H1 (cell line): ENCODE data around the gene CALM1. TPM values are rescaled to one million over a fixed set of nuclear protein-coding genes. Genes with fewer than 3 reads are reported as not detected.
A peak's percentile ranks its signal among the peaks of the same experiment; 100 is the strongest.

Source experiments
- CTCF ChIA-PET: fragments of 300-600 bp; sonication (Branson Sonifier 250); formaldehyde crosslinking; loops from one replicate; lab custom pipeline; 2021; ENCODE audit not compliant: partially characterized antibody; lab: Charles Lee
- POLR2A ChIA-PET: fragments of 300-600 bp; sonication (Branson Sonifier 250); formaldehyde crosslinking; loops from one replicate; lab custom pipeline; 2021; ENCODE audit warnings: inconsistent platforms; ENCODE audit not compliant: partially characterized antibody; lab: Charles Lee
- DNase-seq, 2 experiments: peaks; one replicate each; pipeline versions ENCODE4 v3.0.0 to v3.0.0-alpha.2; 2010 to 2022; ENCODE audit warnings: low spot score in 2 of 2, low read depth in 1 of 2, mixed read lengths in 1 of 2
- FAIRE-seq: peaks from 2 replicates; lab custom pipeline; 2011; peaks lifted over from hg19 to GRCh38; lab: Jason Lieb, UNC
- H2AFZ ChIP-seq: 2 replicates; pipeline ENCODE4 v1.8.1; 2012; ENCODE audit warnings: low read length, inconsistent platforms
- H2AK5ac ChIP-seq: 2 replicates; pipeline ENCODE4 v1.6.1; 2013; ENCODE audit warnings: low read depth, low read length
- H2BK120ac ChIP-seq: replicated peaks from 2 replicates; pipeline ENCODE3; 2013; ENCODE audit warnings: low read depth, low read length, inconsistent platforms
- H2BK12ac ChIP-seq: 2 replicates; pipeline ENCODE4 v1.6.1; 2013; ENCODE audit warnings: low read depth, low read length
- H2BK15ac ChIP-seq: 2 replicates; pipeline ENCODE4 v1.6.1; 2013; ENCODE audit warnings: low read length
- H2BK20ac ChIP-seq: 2 replicates; pipeline ENCODE4 v1.6.1; 2013; ENCODE audit warnings: low read length
- H2BK5ac ChIP-seq: 2 replicates; pipeline ENCODE4 v1.6.1; 2013; ENCODE audit warnings: low read depth, low read length
- H3K14ac ChIP-seq: 2 replicates; pipeline ENCODE4 v1.6.1; 2013; ENCODE audit warnings: inconsistent platforms; ENCODE audit not compliant: insufficient read length
- H3K18ac ChIP-seq: 2 replicates; pipeline ENCODE4 v1.6.1; 2013; ENCODE audit warnings: low read length; ENCODE audit errors: extremely low read depth
- H3K23ac ChIP-seq: 2 replicates; pipeline ENCODE4 v1.6.1; 2013; ENCODE audit warnings: inconsistent platforms; ENCODE audit not compliant: insufficient read length
- H3K23me2 ChIP-seq: 2 replicates; pipeline ENCODE4 v1.6.1; 2013; ENCODE audit warnings: low read depth, low read length
- H3K27ac ChIP-seq: 2 replicates; pipeline ENCODE4 v1.6.1; 2011; ENCODE audit warnings: low read depth, low read length, inconsistent platforms
- H3K27me3 ChIP-seq, 4 experiments: replicated peaks in 1 of 4; 1 replicate in 1 of 4; 2 replicates in 3 of 4; pipeline versions ENCODE4 v1.6.1 to v1.8.1; 2011 to 2013; ENCODE audit warnings: low read length in 3 of 4, mild to moderate bottlenecking in 3 of 4, inconsistent platforms in 2 of 4, mixed read lengths in 2 of 4, moderate library complexity in 1 of 4; ENCODE audit not compliant: control insufficient read depth in 3 of 4, insufficient read depth in 3 of 4; ENCODE audit errors: extremely low read depth in 1 of 4
- H3K36me3 ChIP-seq, 4 experiments: 2 replicates each; pipeline versions ENCODE4 v1.6.1 to v1.8.1; 2011 to 2013; ENCODE audit warnings: mild to moderate bottlenecking in 4 of 4, low read length in 3 of 4, moderate library complexity in 2 of 4, control low read depth in 1 of 4, inconsistent platforms in 1 of 4; ENCODE audit not compliant: insufficient read depth in 4 of 4, control insufficient read depth in 2 of 4
- H3K4ac ChIP-seq: replicated peaks from 2 replicates; pipeline ENCODE3; 2013; ENCODE audit warnings: low read length, low read depth, mixed read lengths, inconsistent platforms; ENCODE audit not compliant: insufficient read length
- H3K4me1 ChIP-seq, 4 experiments: replicated peaks in 1 of 4; 1 replicate in 1 of 4; 2 replicates in 3 of 4; pipeline versions ENCODE4 v1.6.1 to v1.8.1; 2011 to 2013; ENCODE audit warnings: low read length in 3 of 4, inconsistent platforms in 2 of 4, mixed read lengths in 1 of 4; ENCODE audit not compliant: insufficient read depth in 4 of 4, control insufficient read depth in 3 of 4
- H3K4me2 ChIP-seq, 2 experiments: 2 replicates each; pipeline versions ENCODE4 v1.6.1 to v1.8.1; 2011 to 2013; ENCODE audit warnings: low read depth in 2 of 2, low read length in 2 of 2, control low read depth in 1 of 2, inconsistent platforms in 1 of 2, mild to moderate bottlenecking in 1 of 2; ENCODE audit not compliant: insufficient read depth in 1 of 2
- H3K4me3 ChIP-seq, 4 experiments: fragments of 200-600, 300-600 bp in 1 of 4; sonication (generic), shearing (Covaris generic), sonication (Bioruptor Twin) in 1 of 4; 2 replicates each; pipeline versions ENCODE4 v1.5.1 to v1.8.1; 2011 to 2016; ENCODE audit warnings: low read length in 4 of 4, low read depth in 3 of 4, control low read depth in 2 of 4, inconsistent platforms in 2 of 4, mild to moderate bottlenecking in 2 of 4, mixed read lengths in 1 of 4, moderate library complexity in 1 of 4; ENCODE audit not compliant: insufficient read depth in 2 of 4; ENCODE audit errors: extremely low read depth in 1 of 4
- H3K56ac ChIP-seq: replicated peaks from 2 replicates; pipeline ENCODE3; 2013; ENCODE audit warnings: low read depth, mild to moderate bottlenecking, mixed read lengths, low read length, inconsistent platforms; ENCODE audit not compliant: insufficient read length
- H3K79me1 ChIP-seq: 2 replicates; pipeline ENCODE4 v1.6.1; 2013; ENCODE audit warnings: low read depth, low read length, control low read depth
- H3K79me2 ChIP-seq, 2 experiments: 2 replicates each; pipeline versions ENCODE4 v1.6.1 to v1.8.1; 2012 to 2013; ENCODE audit warnings: low read length in 2 of 2, mild to moderate bottlenecking in 2 of 2, inconsistent platforms in 1 of 2; ENCODE audit not compliant: insufficient read depth in 2 of 2, control insufficient read depth in 1 of 2
- H3K9ac ChIP-seq, 4 experiments: replicated peaks in 1 of 4; 1 replicate in 1 of 4; 2 replicates in 3 of 4; pipeline versions ENCODE4 v1.6.1 to v1.8.1; 2011 to 2013; ENCODE audit warnings: low read depth in 3 of 4, low read length in 3 of 4, control low read depth in 2 of 4, mild to moderate bottlenecking in 2 of 4, moderate library complexity in 2 of 4, inconsistent platforms in 1 of 4; ENCODE audit errors: extremely low read depth in 1 of 4
- H3K9me3 ChIP-seq, 2 experiments: 2 replicates each; pipeline versions ENCODE4 v1.6.1 to v1.8.1; 2012 to 2013; ENCODE audit warnings: mild to moderate bottlenecking in 2 of 2, moderate library complexity in 2 of 2, control low read depth in 1 of 2, inconsistent platforms in 1 of 2, low read depth in 1 of 2, low read length in 1 of 2, mixed read lengths in 1 of 2; ENCODE audit not compliant: insufficient read depth in 2 of 2
- H4K20me1 ChIP-seq, 2 experiments: replicated peaks in 1 of 2; 2 replicates each; pipeline versions ENCODE3 to v1.8.1; 2011 to 2013; ENCODE audit warnings: inconsistent platforms in 2 of 2, low read length in 2 of 2, mild to moderate bottlenecking in 1 of 2; ENCODE audit not compliant: insufficient read depth in 2 of 2, control insufficient read depth in 1 of 2
- H4K5ac ChIP-seq: 2 replicates; pipeline ENCODE4 v1.6.1; 2013; ENCODE audit warnings: low read length, low read depth, mixed read lengths, inconsistent platforms; ENCODE audit not compliant: insufficient read length
- H4K8ac ChIP-seq: 2 replicates; pipeline ENCODE4 v1.8.0; 2013; ENCODE audit warnings: mild to moderate bottlenecking, moderate library complexity, low read length, inconsistent platforms; ENCODE audit not compliant: insufficient read depth; ENCODE audit errors: extremely low read depth
- H4K91ac ChIP-seq: replicated peaks from 2 replicates; pipeline ENCODE3; 2013; ENCODE audit warnings: low read length, mixed read lengths, inconsistent platforms; ENCODE audit not compliant: insufficient read length
- BACH1 ChIP-seq: IDR thresholded peaks from 2 replicates; pipeline ENCODE4 v1.6.1; 2012; ENCODE audit warnings: low read length, improper control_type of control experiment
- CEBPB ChIP-seq: IDR thresholded peaks from 2 replicates; pipeline ENCODE4 v1.6.1; 2012; ENCODE audit warnings: low read depth, low read length
- CTBP2 ChIP-seq: IDR thresholded peaks from 2 replicates; pipeline ENCODE4 v1.7.0; 2011; ENCODE audit warnings: borderline replicate concordance, mild to moderate bottlenecking, moderate library complexity, mixed read lengths, low read length; ENCODE audit not compliant: insufficient read depth, insufficient read length
- FOSL1 ChIP-seq: IDR thresholded peaks from 2 replicates; pipeline ENCODE4 v1.6.1; 2011; ENCODE audit warnings: mild to moderate bottlenecking, low read depth, low read length, moderate library complexity; ENCODE audit not compliant: insufficient read depth
- GABPA ChIP-seq: IDR thresholded peaks from 2 replicates; pipeline ENCODE4 v1.6.1; 2011; ENCODE audit warnings: mild to moderate bottlenecking, low read length, moderate library complexity, borderline replicate concordance; ENCODE audit not compliant: insufficient read depth
- KDM1A ChIP-seq: fragments of 200-600, 300-600 bp; sonication (generic); IDR thresholded peaks from 2 replicates; pipeline ENCODE4 v1.7.1; 2016; ENCODE audit warnings: mild to moderate bottlenecking, low read length, borderline replicate concordance
- NANOG ChIP-seq: IDR thresholded peaks from 2 replicates; pipeline ENCODE4 v1.6.1; 2011; ENCODE audit warnings: low read length, low read depth, mild to moderate bottlenecking, inconsistent platforms; ENCODE audit not compliant: insufficient read depth, poor library complexity, severe bottlenecking
- SP2 ChIP-seq: IDR thresholded peaks from 2 replicates; pipeline ENCODE4 v1.6.1; 2012; ENCODE audit warnings: mild to moderate bottlenecking, low read length, inconsistent platforms
- WGBS, 2 experiments: shearing (Covaris generic) in 1 of 2; methylation state at CpG; one replicate each; pipeline versions ENCODE4 v1.1.6 to v1.1.7; 2013 to 2015; ENCODE audit warnings: low lambda C conversion rate in 2 of 2, mixed read lengths in 2 of 2, inconsistent platforms in 1 of 2, low coverage in 1 of 2, missing lambda C conversion rate in 1 of 2; ENCODE audit not compliant: insufficient replicate concordance in 2 of 2, insufficient coverage in 1 of 2, insufficient read length in 1 of 2; ENCODE audit errors: extremely low coverage in 1 of 2, missing lambda C conversion rate in 1 of 2; 5-methylcytosine and 5-hydroxymethylcytosine counted together
- polyA plus RNA-seq, 7 experiments: library from polyadenylated mRNA; depleted of rRNA in 3 of 7; stranded (reverse) in 5 of 7; unstranded in 2 of 7; fragments of >200 nt in 5 of 7; fragments of 200-250 nt in 2 of 7; gene quantifications; 1 replicate in 5 of 7; 2 replicates in 1 of 7; 4 replicates in 1 of 7; pipeline versions ENCODE4 v1.2.1 to v1.2.3, GENCODE V29; 2011 to 2013; ENCODE audit warnings: missing spikeins in 2 of 7, mixed read lengths in 2 of 7
- total RNA-seq: library from RNA; stranded (reverse); fragmentation: NEBNext Ultra II Directional; extraction: Animal tissue kit (Norgen Biotek cat#: 25700); gene quantifications from 2 replicates; pipeline ENCODE4 v1.2.1, GENCODE V29; 2021
- TF ChIP-seq, protein P1 (sequence below): IDR thresholded peaks from 2 replicates; pipeline ENCODE4 v1.6.1; 2012; ENCODE audit warnings: inconsistent platforms
- TF ChIP-seq, protein P2 (sequence below): IDR thresholded peaks from 2 replicates; pipeline ENCODE4 v1.6.1; 2011; ENCODE audit warnings: low read depth, mild to moderate bottlenecking, low read length; ENCODE audit not compliant: insufficient read depth

The CALM1 gene
- total and polyA plus RNA-seq, 2 of the 8 experiments (the other 6 are each of a cell fraction or from before 2014, with no cell fraction given) = 285 to 422 TPM

DNA sequence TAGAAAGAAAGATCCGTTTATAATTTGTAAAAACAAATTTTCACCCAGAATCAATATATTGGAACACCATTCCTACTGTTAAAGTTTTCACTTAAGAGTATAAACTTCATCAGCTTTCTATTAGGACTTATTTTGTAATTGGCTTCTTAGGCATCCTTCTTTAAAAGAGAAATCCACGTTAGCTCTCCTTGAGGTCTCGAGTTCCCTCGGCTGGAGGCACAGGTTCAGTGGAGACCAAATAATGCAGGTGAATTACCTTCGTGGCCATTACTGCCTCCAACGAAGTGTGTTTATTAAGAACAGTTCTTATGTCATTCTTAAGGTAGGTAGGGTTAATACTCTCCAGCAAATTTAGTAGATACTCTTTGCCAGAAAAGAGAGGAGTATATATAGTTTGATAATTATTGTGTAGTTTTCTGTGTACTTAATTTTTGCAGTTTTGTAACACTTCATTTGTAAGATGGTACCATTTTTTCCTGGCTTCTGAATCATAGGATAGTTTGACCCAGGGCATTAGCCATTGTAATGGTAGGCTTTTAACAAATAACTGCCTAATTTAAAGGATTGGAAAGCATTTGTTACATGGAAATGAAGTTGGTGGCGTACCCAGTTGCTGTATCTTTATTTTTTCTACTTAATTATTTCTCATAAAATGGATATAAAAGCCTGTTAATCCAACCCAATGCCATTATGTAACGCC is 2.2 kb downstream of the CALM1 start:
- H3K4me2 ChIP-seq = peak overlapping the region; percentile 85 to 100
- no peaks in the 10 kb centered on the region; a peak in 1 of 4 replicates for H3K9me3 ChIP-seq
- H3K79me1 ChIP-seq = peaks cover 8% of the 10 kb centered on the region; the same call in 1 of the 2 replicates
- no peak overlapping the region for H3K56ac ChIP-seq
- H2BK15ac ChIP-seq = no peak overlapping the region
- H3K4me1 ChIP-seq = peaks cover 0 to 3% (median 1%) of the 10 kb centered on the region in 4 experiments; a peak in 2 of 7 replicates
- no peak overlapping the region for H2BK20ac ChIP-seq
- no peak overlapping the region for H3K27ac ChIP-seq
- H3K23ac ChIP-seq = no peak overlapping the region
- no peak overlapping the region for H2BK5ac ChIP-seq
- ChIA-PET CTCF (interaction anchor here (0.6 to 2.8 kb wide), 28 partner anchors 10 to 814 kb away, joined by 3 to 18 read pairs (median 4); no protein-coding TSS in a partner anchor), POLR2A (interaction anchor here (0.6 to 1.5 kb wide), 5 partner anchors 10 to 300 kb away, joined by 3 to 4 read pairs (median 3); no protein-coding TSS in a partner anchor)
- DNase-seq (no peak), FAIRE-seq (no peak)
- H2AK5ac ChIP-seq = no peak overlapping the region
- no peak overlapping the region for H3K18ac ChIP-seq
- H3K9ac ChIP-seq = no peak overlapping the region
- peak overlapping the region; percentile 87 to 91 (median 88); a peak in 7 of 8 replicates for H3K4me3 ChIP-seq
- H4K91ac ChIP-seq = no peak overlapping the region
- no peak overlapping the region for H3K14ac ChIP-seq
- WGBS, 2 experiments = 42% methylated on average over 8 of the region's 8 CpGs; no CpG with 5 or more reads in 1 of the 2 experiments
- H2BK120ac ChIP-seq = no peak overlapping the region
- no peak overlapping the region for H3K4ac ChIP-seq
- no peak overlapping the region for H4K5ac ChIP-seq
- no peaks in the 10 kb centered on the region for H3K27me3 ChIP-seq
- H3K79me2 ChIP-seq = peaks cover 3 to 38% of the 10 kb centered on the region in 2 experiments; a peak in 2 of 4 replicates
- no peak overlapping the region for H2BK12ac ChIP-seq
- peaks cover 28 to 40% (median 33%) of the 10 kb centered on the region in 4 experiments for H3K36me3 ChIP-seq
- H4K20me1 ChIP-seq = peaks cover 18 to 21% of the 10 kb centered on the region in 2 experiments
- H2AFZ ChIP-seq = no peak overlapping the region
- H4K8ac ChIP-seq = no peak overlapping the region
- peaks cover 8% of the 10 kb centered on the region for H3K23me2 ChIP-seq
- TF ChIP-seq FOSL1 (no peak), CEBPB (no peak), NANOG (no peak), BACH1 (no peak), KDM1A (no peak), SP2 (no peak), GABPA (no peak), CTBP2 (no peak)
- TF ChIP-seq, protein P1, sequence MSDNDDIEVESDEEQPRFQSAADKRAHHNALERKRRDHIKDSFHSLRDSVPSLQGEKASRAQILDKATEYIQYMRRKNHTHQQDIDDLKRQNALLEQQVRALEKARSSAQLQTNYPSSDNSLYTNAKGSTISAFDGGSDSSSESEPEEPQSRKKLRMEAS = no peak
- TF ChIP-seq, protein P2, sequence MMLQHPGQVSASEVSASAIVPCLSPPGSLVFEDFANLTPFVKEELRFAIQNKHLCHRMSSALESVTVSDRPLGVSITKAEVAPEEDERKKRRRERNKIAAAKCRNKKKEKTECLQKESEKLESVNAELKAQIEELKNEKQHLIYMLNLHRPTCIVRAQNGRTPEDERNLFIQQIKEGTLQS = no peak
